B cell (primary cell): ENCODE measurements around the gene ATG12.

Experiments
- CTCF ChIP-seq: fragments of 200-600 bp; IDR thresholded peaks from one replicate; pipeline ENCODE4 v1.8.0; 2022; ENCODE audit warnings: antibody characterized with exemption, mild to moderate bottlenecking
- EZH2 ChIP-seq: IDR thresholded peaks from 2 replicates; pipeline ENCODE4 v1.6.1; 2012; ENCODE audit warnings: borderline replicate concordance, low read depth, mild to moderate bottlenecking, moderate library complexity, low read length; ENCODE audit not compliant: insufficient read depth, poor library complexity, severe bottlenecking

GRCh38 chr5:115847290-115847689 is 5.9 kb upstream of the ATG12 start:
- TF ChIP-seq CTCF (no peak), EZH2 (no peak)
